ENCODE measurements around the gene WEE2. TPM values are rescaled to one million over a fixed set of nuclear protein-coding genes. Genes with fewer than 3 reads are reported as not detected.

WEE2 gene
- total and polyA plus RNA-seq, 12 donors, result 0.03 to 0.09 (median 0.06) TPM; not detected in 9

GRCh38 chr7:141671705-141672496 is 36.3 kb upstream of the WEE2 start:
- Histone ChIP-seq H3K27me3 (no peaks in the 10 kb centered on the region), H3K4me1 (replicated peaks in 1 of 2) (peaks cover 0 to 7% of the 10 kb centered on the region in 2 donors), H3K4me3 (no peak overlapping the region), H3K27ac (no peak overlapping the region), H3K36me3 (replicated peaks in 1 of 2) (no peaks in the 10 kb centered on the region), H3K9me3 (replicated peaks in 1 of 3) (no peaks in the 10 kb centered on the region)
- 89 to 97% (median 93%) methylated on average over 7 of the region's 7 CpGs for WGBS, 4 donors
- intact Hi-C loops (cut with DNase I), result no loop called here
- TF ChIP-seq POLR2A (IDR thresholded peaks at IDR 0.05) (no peak), CTCF (IDR thresholded peaks at IDR 0.05) (no peak)
- no peak for DNase-seq

- intact Hi-C loops (cut with DNase I), result no loop called here
- TF ChIP-seq POLR2A (IDR thresholded peaks at IDR 0.05), result no peak
- TF ChIP-seq CTCF (IDR thresholded peaks at IDR 0.05), result no peak
- Histone ChIP-seq H3K4me1 (replicated peaks in 1 of 2) (peaks cover 0 to 7% of the 10 kb centered on the region in 2 donors), H3K4me3 (no peak overlapping the region), H3K27ac (no peak overlapping the region), H3K27me3 (no peaks in the 10 kb centered on the region), H3K9me3 (replicated peaks in 1 of 3) (no peaks in the 10 kb centered on the region), H3K36me3 (replicated peaks in 1 of 2) (no peaks in the 10 kb centered on the region)
- DNase-seq, result no peak
- WGBS, 4 donors, result 95 to 97% (median 95%) methylated on average over 3 of the region's 3 CpGs
These were observed 34.8 kb upstream of the WEE2 start for GRCh38 chr7:141673346-141673745.

- DNase-seq, result peak in 1 of 7 donors; percentile 38
- H3K9me3 ChIP-seq (replicated peaks in 1 of 3), result no peaks in the 10 kb centered on the region
- H3K27me3 ChIP-seq, result no peaks in the 10 kb centered on the region
- peaks cover 0 to 7% of the 10 kb centered on the region in 2 donors for H3K4me1 ChIP-seq (replicated peaks in 1 of 2)
- no peak overlapping the region for H3K4me3 ChIP-seq
- H3K27ac ChIP-seq, result peak overlapping the region in 2 of 5 donors; percentile 29 to 43
- H3K36me3 ChIP-seq (replicated peaks in 1 of 2), result no peaks in the 10 kb centered on the region
- intact Hi-C loops (cut with DNase I), result no loop called here
- no peak for TF ChIP-seq POLR2A (IDR thresholded peaks at IDR 0.05)
- no peak for TF ChIP-seq CTCF (IDR thresholded peaks at IDR 0.05)
- WGBS, 4 donors, result 82 to 85% (median 84%) methylated on average over 4 to 5 of the region's 5 CpGs
These were observed 33.9 kb upstream of the WEE2 start for GRCh38 chr7:141674171-141674671.

- 75 to 81% (median 79%) methylated on average over 4 of the region's 4 CpGs for WGBS, 4 donors
- Histone ChIP-seq H3K4me3 (no peak overlapping the region), H3K9me3 (replicated peaks in 1 of 3) (no peaks in the 10 kb centered on the region), H3K27ac (peak overlapping the region in 2 of 5 donors; percentile 29 to 43), H3K36me3 (replicated peaks in 1 of 2) (no peaks in the 10 kb centered on the region), H3K4me1 (replicated peaks in 1 of 2) (peaks cover 0 to 7% of the 10 kb centered on the region in 2 donors), H3K27me3 (no peaks in the 10 kb centered on the region)
- DNase-seq, result no peak
- intact Hi-C loops (cut with DNase I), result no loop called here
- TF ChIP-seq POLR2A (IDR thresholded peaks at IDR 0.05), result no peak
- TF ChIP-seq CTCF (IDR thresholded peaks at IDR 0.05), result peak in 2 of 6 experiments; percentile 14 to 19
These were observed 33.5 kb upstream of the WEE2 start for GRCh38 chr7:141674702-141675101.
